B cell (primary cell): Measurements from ENCODE around the gene OR3A2. TPM values are rescaled to one million over a fixed set of nuclear protein-coding genes. Genes with fewer than 3 reads are reported as not detected.
"Not testable (repeated sequence)": the region's sequence is repeated elsewhere in the genome, so short reads cannot be mapped to it uniquely, and the experiment has no call there.

Experiments used
- ATAC-seq: fragments of 200-7000 bp; cut with Tn5 transposase; one replicate; pipeline ENCODE4 v1.10.0; 2021; ENCODE audit warnings: low read depth, mild to moderate bottlenecking, moderate number of reproducible peaks, moderate library complexity
- CTCF ChIA-PET: fragments of 350-600 bp; sonication (Branson Sonifier 250); formaldehyde crosslinking; loops from one replicate; lab custom pipeline; 2021; ENCODE audit warnings: antibody characterized with exemption, inconsistent platforms; lab: Charles Lee
- POLR2A ChIA-PET: fragments of 350-600 bp; sonication (Branson Sonifier 250); formaldehyde crosslinking; loops from one replicate; lab custom pipeline; 2021; ENCODE audit warnings: antibody characterized with exemption; lab: Charles Lee
- DNase-seq: peaks from one replicate; pipeline ENCODE4 v3.0.0; 2013
- H2AFZ ChIP-seq: 2 replicates; pipeline ENCODE4 v1.6.1; 2012; ENCODE audit warnings: mild to moderate bottlenecking, low read depth, low read length; ENCODE audit not compliant: insufficient read depth, poor library complexity, severe bottlenecking
- H3K27ac ChIP-seq, 2 donors: 1 replicate in 1 of 2; 2 replicates in 1 of 2; pipeline ENCODE4 v1.5.1; 2012 to 2013; ENCODE audit warnings: low read length in 2 of 2, mild to moderate bottlenecking in 2 of 2, moderate library complexity in 1 of 2
- H3K27me3 ChIP-seq, 4 experiments: fragments of 200-600 bp in 1 of 4; sonication (generic) in 1 of 4; replicated peaks in 1 of 4; 1 replicate in 2 of 4; 2 replicates in 2 of 4; pipeline versions ENCODE4 v1.6.1 to v1.7.0; 2013 to 2016; ENCODE audit warnings: low read length in 3 of 4, mild to moderate bottlenecking in 2 of 4, mixed read lengths in 1 of 4, moderate library complexity in 1 of 4; ENCODE audit not compliant: insufficient read depth in 4 of 4, control insufficient read depth in 3 of 4; ENCODE audit errors: control extremely low read depth in 1 of 4
- H3K36me3 ChIP-seq, 2 experiments: replicated peaks in 1 of 2; 1 replicate in 1 of 2; 2 replicates in 1 of 2; pipeline versions ENCODE4 v1.6.1 to v1.7.1; 2013; ENCODE audit warnings: low read length in 1 of 2; ENCODE audit not compliant: insufficient read depth in 2 of 2, control insufficient read depth in 1 of 2; ENCODE audit errors: control extremely low read depth in 1 of 2, extremely low read depth in 1 of 2
- H3K4me1 ChIP-seq, 2 donors: fragments of 200-600 bp in 1 of 2; sonication (generic) in 1 of 2; 1 replicate in 1 of 2; 2 replicates in 1 of 2; pipeline versions ENCODE4 v1.5.1 to v1.6.1; 2013 to 2017; ENCODE audit warnings: low read length in 2 of 2; ENCODE audit not compliant: control insufficient read depth in 2 of 2, insufficient read depth in 2 of 2
- H3K4me2 ChIP-seq: replicated peaks from 2 replicates; pipeline ENCODE3; 2012; ENCODE audit warnings: mild to moderate bottlenecking, low read depth, low read length; ENCODE audit not compliant: poor library complexity, severe bottlenecking
- H3K4me3 ChIP-seq, 5 experiments: fragments of 200-600 bp in 1 of 5; sonication (generic) in 1 of 5; 1 replicate in 3 of 5; 2 replicates in 2 of 5; pipeline versions ENCODE4 v1.5.1 to v1.7.0; 2011 to 2016; ENCODE audit warnings: low read length in 4 of 5, mild to moderate bottlenecking in 4 of 5, low read depth in 2 of 5, control low read depth in 1 of 5, moderate library complexity in 1 of 5; ENCODE audit not compliant: insufficient read depth in 1 of 5; ENCODE audit errors: control extremely low read depth in 1 of 5, extremely low read depth in 1 of 5
- H3K79me2 ChIP-seq: fragments of 200-600 bp; sonication (generic); one replicate; pipeline ENCODE4 v1.6.0; 2016; ENCODE audit warnings: low read length; ENCODE audit not compliant: control insufficient read depth, insufficient read depth
- H3K9ac ChIP-seq: fragments of 200-600 bp; sonication (generic); 2 replicates; pipeline ENCODE4 v1.6.1; 2017; ENCODE audit warnings: mild to moderate bottlenecking, low read length, moderate library complexity
- H3K9me3 ChIP-seq, 3 donors: one replicate each; pipeline versions ENCODE4 v1.6.1 to v1.7.1; 2013; ENCODE audit warnings: low read length in 2 of 3; ENCODE audit not compliant: control insufficient read depth in 2 of 3, insufficient read depth in 1 of 3; ENCODE audit errors: control extremely low read depth in 1 of 3
- H4K20me1 ChIP-seq: 2 replicates; pipeline ENCODE4 v1.6.0; 2012; ENCODE audit warnings: mild to moderate bottlenecking, low read length; ENCODE audit not compliant: insufficient read depth, control insufficient read depth, poor library complexity, severe bottlenecking
- H3K27ac Mint-ChIP-seq: one replicate; pipeline ENCODE4 v1.8.0; 2021; ENCODE audit warnings: mixed read lengths
- H3K27me3 Mint-ChIP-seq: one replicate; pipeline ENCODE4 v1.8.0; 2021; ENCODE audit warnings: mixed read lengths
- H3K4me1 Mint-ChIP-seq: one replicate; pipeline ENCODE4 v1.8.0; 2021; ENCODE audit warnings: mixed read lengths
- H3K4me3 Mint-ChIP-seq: one replicate; pipeline ENCODE4 v1.8.0; 2021; ENCODE audit warnings: mixed read lengths
- H3K9me3 Mint-ChIP-seq: one replicate; pipeline ENCODE4 v1.8.0; 2022; ENCODE audit warnings: mixed read lengths; ENCODE audit not compliant: insufficient read depth
- EZH2 ChIP-seq: IDR thresholded peaks from 2 replicates; pipeline ENCODE4 v1.6.1; 2012; ENCODE audit warnings: borderline replicate concordance, low read depth, mild to moderate bottlenecking, moderate library complexity, low read length; ENCODE audit not compliant: insufficient read depth, poor library complexity, severe bottlenecking
- WGBS: methylation state at CpG from one replicate; pipeline ENCODE4 v1.1.5; 2013; ENCODE audit warnings: missing lambda C conversion rate; ENCODE audit not compliant: insufficient coverage; 5-methylcytosine and 5-hydroxymethylcytosine counted together
- intact Hi-C: fragments of 100-400 bp; cut with micrococcal nuclease; formaldehyde crosslinking; loops from one replicate; pipeline ENCODE4 v1.10.0; 2022
- polyA plus RNA-seq: library from polyadenylated mRNA; depleted of rRNA; stranded (reverse); fragments of >200 nt; gene quantifications from 2 replicates; pipeline ENCODE4 v1.2.3, GENCODE V29; 2012
- total RNA-seq, 2 donors: library from RNA; stranded (reverse); fragments of 120-200 nt in 1 of 2; gene quantifications; 1 replicate in 1 of 2; 2 replicates in 1 of 2; pipeline versions ENCODE4 v1.2.3 to v1.2.4, GENCODE V29; 2013 to 2022
- TF ChIP-seq, protein P1 (sequence below): fragments of 200-600 bp; IDR thresholded peaks from one replicate; pipeline ENCODE4 v1.8.0; 2022; ENCODE audit warnings: antibody characterized with exemption, mild to moderate bottlenecking

OR3A2 gene
- total and polyA plus RNA-seq, 2 donors (not counting 1 experiment from before 2014, with no cell fraction given): 0.37 to 1.9 TPM

DNA sequence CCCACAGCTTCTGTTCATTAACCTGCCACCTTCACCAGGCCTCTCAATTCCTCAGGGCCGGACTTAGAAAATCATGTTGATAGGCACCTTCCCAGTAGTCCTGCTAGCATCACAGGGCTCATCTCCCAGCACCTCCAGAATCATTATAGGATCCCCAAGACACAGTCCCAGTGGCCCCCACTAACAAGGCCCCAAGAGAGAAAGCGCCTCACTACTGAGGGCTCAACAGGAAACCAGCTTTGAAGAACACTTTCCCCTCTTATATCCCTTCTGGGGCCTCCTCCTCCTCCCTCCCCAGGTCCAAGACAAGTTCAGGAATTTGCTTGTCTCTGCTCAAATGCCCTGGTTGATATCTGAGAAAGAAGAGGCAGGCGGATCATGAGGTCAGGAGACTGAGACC lies 25.0 kb upstream of the OR3A2 start, which contains the start of gene OR3A3:
OR3A3 (plus strand) TSS at position 301 of the 400 bp plus-strand sequence.
- Histone ChIP-seq H3K79me2 (no peaks in the 10 kb centered on the region), H2AFZ (no peak within 1 kb of the TSS), H3K4me2 (no peak within 1 kb of the TSS), H3K9me3 (peaks cover 2 to 6% (median 3%) of the 10 kb centered on the region in 3 donors), H3K4me3 (no peak within 1 kb of the TSS), H3K27ac (no peak within 1 kb of the TSS), H3K27me3 (peaks cover 0 to 4% (median 3%) of the 10 kb centered on the region in 4 experiments), H3K4me1 (no peaks in the 10 kb centered on the region), H3K36me3 (no peaks in the 10 kb centered on the region), H4K20me1 (no peaks in the 10 kb centered on the region), H3K9ac (no peak within 1 kb of the TSS)
- intact Hi-C loops: no loop called here
- Mint-ChIP-seq H3K27ac (no peak within 1 kb of the TSS), H3K27me3 (peaks cover 33% of the 10 kb centered on the region), H3K4me1 (no peaks in the 10 kb centered on the region), H3K9me3 (peaks cover 2% of the 10 kb centered on the region), H3K4me3 (no peak within 1 kb of the TSS)
- ATAC-seq (no peak), DNase-seq (no peak)
- TF ChIP-seq, protein P1, sequence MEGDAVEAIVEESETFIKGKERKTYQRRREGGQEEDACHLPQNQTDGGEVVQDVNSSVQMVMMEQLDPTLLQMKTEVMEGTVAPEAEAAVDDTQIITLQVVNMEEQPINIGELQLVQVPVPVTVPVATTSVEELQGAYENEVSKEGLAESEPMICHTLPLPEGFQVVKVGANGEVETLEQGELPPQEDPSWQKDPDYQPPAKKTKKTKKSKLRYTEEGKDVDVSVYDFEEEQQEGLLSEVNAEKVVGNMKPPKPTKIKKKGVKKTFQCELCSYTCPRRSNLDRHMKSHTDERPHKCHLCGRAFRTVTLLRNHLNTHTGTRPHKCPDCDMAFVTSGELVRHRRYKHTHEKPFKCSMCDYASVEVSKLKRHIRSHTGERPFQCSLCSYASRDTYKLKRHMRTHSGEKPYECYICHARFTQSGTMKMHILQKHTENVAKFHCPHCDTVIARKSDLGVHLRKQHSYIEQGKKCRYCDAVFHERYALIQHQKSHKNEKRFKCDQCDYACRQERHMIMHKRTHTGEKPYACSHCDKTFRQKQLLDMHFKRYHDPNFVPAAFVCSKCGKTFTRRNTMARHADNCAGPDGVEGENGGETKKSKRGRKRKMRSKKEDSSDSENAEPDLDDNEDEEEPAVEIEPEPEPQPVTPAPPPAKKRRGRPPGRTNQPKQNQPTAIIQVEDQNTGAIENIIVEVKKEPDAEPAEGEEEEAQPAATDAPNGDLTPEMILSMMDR: no peak
- TF ChIP-seq EZH2: no peak
- ChIA-PET CTCF (no interaction called here), POLR2A (no interaction called here)
- 100% methylated on average over 1 of the region's 3 CpGs for WGBS

DNA sequence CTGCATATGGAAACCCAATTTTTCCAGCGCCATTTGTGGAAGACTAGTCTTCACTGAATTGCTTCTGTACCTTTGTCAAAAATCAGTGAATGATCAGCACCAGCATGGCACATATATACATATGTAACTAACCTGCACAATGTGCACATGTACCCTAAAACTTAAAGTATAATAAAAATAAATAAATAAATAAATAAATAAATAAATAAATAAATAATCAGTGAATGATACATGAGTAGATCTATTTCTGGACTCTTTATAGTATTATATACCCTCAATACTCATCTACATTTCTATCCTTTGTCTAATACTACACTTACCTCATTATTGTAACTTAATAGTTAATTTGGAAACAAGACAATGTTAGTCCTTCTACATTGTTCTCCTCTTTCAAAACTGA lies 17.7 kb upstream of the OR3A2 start:
- H3K4me2 ChIP-seq, POLR2A ChIA-PET, DNase-seq, H3K9me3 Mint-ChIP-seq, ATAC-seq, intact Hi-C loops, H3K27ac ChIP-seq, H3K9me3 ChIP-seq, H3K4me3 ChIP-seq, H2AFZ ChIP-seq, H3K9ac ChIP-seq, H3K79me2 ChIP-seq, H3K4me1 Mint-ChIP-seq, H3K4me1 ChIP-seq, H3K36me3 ChIP-seq, H3K4me3 Mint-ChIP-seq, H3K27me3 ChIP-seq, H4K20me1 ChIP-seq, CTCF ChIA-PET, H3K27ac Mint-ChIP-seq: not testable (repeated sequence)
- no CpG with 5 or more reads among the region's 1 CpG for WGBS
- H3K27me3 Mint-ChIP-seq: peaks cover 20% of the 10 kb centered on the region
